A549 (cell line): ENCODE results near the gene ADCY1. TPM values are rescaled to one million over a fixed set of nuclear protein-coding genes. Genes with fewer than 3 reads are reported as not detected.

Experiments used
- ATAC-seq, 2 experiments: fragments of 200-7000 bp in 1 of 2; fragments of >200 bp in 1 of 2; cut with Nextera tagmentation in 1 of 2; cut with Tn5 transposase in 1 of 2; 3 replicates each; pipeline versions ENCODE4 v1.8.0 to v1.9.1; 2018 to 2020; ENCODE audit warnings: mild to moderate bottlenecking in 1 of 2, moderate library complexity in 1 of 2
- CTCF ChIA-PET: fragments of 300-600 bp; sonication (Branson Sonifier 250); formaldehyde crosslinking; extraction: SDS; loops from one replicate; lab custom pipeline; 2021; ENCODE audit warnings: antibody characterized with exemption, inconsistent platforms; lab: Yijun Ruan, JAX
- POLR2A ChIA-PET: fragments of 350-600 bp; formaldehyde crosslinking; extraction: SDS; loops from one replicate; lab custom pipeline; 2021; ENCODE audit warnings: antibody characterized with exemption, inconsistent platforms; lab: Yijun Ruan, JAX
- DNase-seq, 2 experiments: peaks; one replicate each; pipeline versions ENCODE4 v3.0.0 to v3.0.0-alpha.2; 2011 to 2016; ENCODE audit warnings: low read depth in 1 of 2, low spot score in 1 of 2
- FAIRE-seq: peaks from 2 replicates; lab custom pipeline; 2011; peaks lifted over from hg19 to GRCh38; lab: Jason Lieb, UNC
- H3K27ac ChIP-seq, 2 experiments: fragments of >200 bp; sonication (Bioruptor Twin); formaldehyde crosslinking; 3 replicates each; pipeline ENCODE4 v1.5.1; 2016 to 2017
- H3K4me1 ChIP-seq: fragments of >200 bp; sonication (Bioruptor Twin); formaldehyde crosslinking; 3 replicates; pipeline ENCODE4 v1.6.1; 2016
- H3K4me2 ChIP-seq: fragments of >200 bp; sonication (Bioruptor Twin); formaldehyde crosslinking; 3 replicates; pipeline ENCODE4 v1.6.1; 2016
- H3K4me3 ChIP-seq: fragments of >200 bp; sonication (Bioruptor Twin); formaldehyde crosslinking; 3 replicates; pipeline ENCODE4 v1.5.1; 2016
- H3K9me3 ChIP-seq: fragments of >200 bp; sonication (Bioruptor Twin); formaldehyde crosslinking; 3 replicates; pipeline ENCODE4 v1.6.1; 2016
- CEBPB ChIP-seq, 2 experiments: fragments of >200 bp in 1 of 2; sonication (Bioruptor Twin) in 1 of 2; formaldehyde crosslinking in 1 of 2; IDR thresholded peaks; 2 replicates each; pipeline ENCODE4 v1.6.1; 2012 to 2016
- CHD2 ChIP-seq: fragments of 150-350 bp; IDR thresholded peaks from 2 replicates; pipeline ENCODE4 v1.6.1; 2014; ENCODE audit warnings: low read length; ENCODE audit not compliant: partially characterized antibody
- FOSB ChIP-seq: fragments of 250-450 bp; sonication (Bioruptor Pico); IDR thresholded peaks from 2 replicates; pipeline ENCODE4 v1.5.0; 2020; ENCODE audit warnings: mild to moderate bottlenecking, moderate library complexity
- HEYL ChIP-seq: fragments of 250-450 bp; sonication (Bioruptor Pico); IDR thresholded peaks from 2 replicates; pipeline ENCODE4 v1.8.0; 2021; ENCODE audit warnings: mild to moderate bottlenecking, moderate library complexity
- KDM5A ChIP-seq: fragments of 200-600 bp; sonication (generic); IDR thresholded peaks from 2 replicates; pipeline ENCODE4 v1.6.1; 2016; ENCODE audit warnings: antibody characterized with exemption, mild to moderate bottlenecking
- MYC ChIP-seq: IDR thresholded peaks from 2 replicates; pipeline ENCODE4 v1.6.1; 2012; ENCODE audit warnings: mild to moderate bottlenecking, inconsistent platforms, low read length, improper control_type of control experiment, borderline replicate concordance
- NPAS2 ChIP-seq: fragments of 250-450 bp; sonication (Bioruptor Pico); IDR thresholded peaks from 2 replicates; pipeline ENCODE4 v1.8.0; 2022; ENCODE audit warnings: mild to moderate bottlenecking, moderate library complexity, borderline replicate concordance
- NR3C1 ChIP-seq: fragments of >200 bp; sonication (Bioruptor Twin); formaldehyde crosslinking; IDR thresholded peaks from 3 replicates; pipeline ENCODE4 v1.6.1; 2017
- POLR2A ChIP-seq: IDR thresholded peaks from 2 replicates; pipeline ENCODE4 v1.6.1; 2012; ENCODE audit warnings: mild to moderate bottlenecking, low read length
- REST ChIP-seq: fragments of 200-600 bp; sonication (generic); IDR thresholded peaks from 2 replicates; pipeline ENCODE4 v1.6.1; 2016; ENCODE audit warnings: antibody characterized with exemption, mild to moderate bottlenecking, moderate library complexity
- ZNF302 ChIP-seq: fragments of 250-450 bp; sonication (Bioruptor Pico); IDR thresholded peaks from 2 replicates; pipeline ENCODE4 v1.9.0; 2021; ENCODE audit warnings: inconsistent platforms, mild to moderate bottlenecking, moderate library complexity
- ZSCAN20 ChIP-seq: fragments of 250-450 bp; sonication (Bioruptor Pico); IDR thresholded peaks from 2 replicates; pipeline ENCODE4 v1.8.0; 2022; ENCODE audit warnings: mild to moderate bottlenecking, moderate library complexity
- WGBS: methylation state at CpG from one replicate; pipeline ENCODE4 v1.1.6; 2017; ENCODE audit errors: missing lambda C conversion rate; 5-methylcytosine and 5-hydroxymethylcytosine counted together
- polyA plus RNA-seq, 4 experiments: library from polyadenylated mRNA; depleted of rRNA in 3 of 4; stranded (reverse); fragments of >200 nt; fragmentation: RNase III in 1 of 4; extraction: RNeasy Plus Mini Kit Qiagen cat#74134 plus additional on column Dnase treatment in 1 of 4; gene quantifications; 2 replicates in 3 of 4; 3 replicates in 1 of 4; pipeline ENCODE4 v1.2.3, GENCODE V29; 2011 to 2017
- TF ChIP-seq, protein P1 (sequence below): fragments of 450-650 bp; IDR thresholded peaks from 2 replicates; pipeline ENCODE4 v1.6.1; 2014; ENCODE audit warnings: antibody characterized with exemption
- TF ChIP-seq, protein P2 (sequence below): IDR thresholded peaks from 2 replicates; pipeline ENCODE4 v1.6.1; 2012; ENCODE audit warnings: low read depth, borderline replicate concordance
- TF ChIP-seq, protein P3 (sequence below): IDR thresholded peaks from 2 replicates; pipeline ENCODE4 v1.6.1; 2012

The ADCY1 gene
- polyA plus RNA-seq, 2 of the 4 experiments (the other 2 are of a cell fraction) = 1.3 to 1.7 TPM

GRCh38 chr7:45652630-45653029, 78.5 kb downstream of the ADCY1 start:
- CTCF ChIA-PET = interaction anchor here (0.8 to 2.6 kb wide), 2 partner anchors 11 kb away, joined by 4 to 9 read pairs; no protein-coding TSS in a partner anchor
- no peak for FAIRE-seq
- no peaks in the 10 kb centered on the region for H3K9me3 ChIP-seq
- no peak overlapping the region for H3K4me3 ChIP-seq
- no peak overlapping the region for H3K4me2 ChIP-seq
- 40% methylated on average over 2 of the region's 2 CpGs for WGBS
- POLR2A ChIA-PET = no interaction called here
- no peaks in the 10 kb centered on the region for H3K4me1 ChIP-seq
- H3K27ac ChIP-seq = no peak overlapping the region
- DNase-seq = no peak
- ATAC-seq = no peak
- TF ChIP-seq MYC = no peak
- TF ChIP-seq REST = no peak
- TF ChIP-seq, protein P1, sequence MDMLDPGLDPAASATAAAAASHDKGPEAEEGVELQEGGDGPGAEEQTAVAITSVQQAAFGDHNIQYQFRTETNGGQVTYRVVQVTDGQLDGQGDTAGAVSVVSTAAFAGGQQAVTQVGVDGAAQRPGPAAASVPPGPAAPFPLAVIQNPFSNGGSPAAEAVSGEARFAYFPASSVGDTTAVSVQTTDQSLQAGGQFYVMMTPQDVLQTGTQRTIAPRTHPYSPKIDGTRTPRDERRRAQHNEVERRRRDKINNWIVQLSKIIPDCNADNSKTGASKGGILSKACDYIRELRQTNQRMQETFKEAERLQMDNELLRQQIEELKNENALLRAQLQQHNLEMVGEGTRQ = no peak
- no peak for TF ChIP-seq HEYL (CRISPR knock-in tag)
- TF ChIP-seq, protein P2, sequence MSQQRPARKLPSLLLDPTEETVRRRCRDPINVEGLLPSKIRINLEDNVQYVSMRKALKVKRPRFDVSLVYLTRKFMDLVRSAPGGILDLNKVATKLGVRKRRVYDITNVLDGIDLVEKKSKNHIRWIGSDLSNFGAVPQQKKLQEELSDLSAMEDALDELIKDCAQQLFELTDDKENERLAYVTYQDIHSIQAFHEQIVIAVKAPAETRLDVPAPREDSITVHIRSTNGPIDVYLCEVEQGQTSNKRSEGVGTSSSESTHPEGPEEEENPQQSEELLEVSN = no peak
- TF ChIP-seq, all 56 proteins: peak for 0

DNA sequence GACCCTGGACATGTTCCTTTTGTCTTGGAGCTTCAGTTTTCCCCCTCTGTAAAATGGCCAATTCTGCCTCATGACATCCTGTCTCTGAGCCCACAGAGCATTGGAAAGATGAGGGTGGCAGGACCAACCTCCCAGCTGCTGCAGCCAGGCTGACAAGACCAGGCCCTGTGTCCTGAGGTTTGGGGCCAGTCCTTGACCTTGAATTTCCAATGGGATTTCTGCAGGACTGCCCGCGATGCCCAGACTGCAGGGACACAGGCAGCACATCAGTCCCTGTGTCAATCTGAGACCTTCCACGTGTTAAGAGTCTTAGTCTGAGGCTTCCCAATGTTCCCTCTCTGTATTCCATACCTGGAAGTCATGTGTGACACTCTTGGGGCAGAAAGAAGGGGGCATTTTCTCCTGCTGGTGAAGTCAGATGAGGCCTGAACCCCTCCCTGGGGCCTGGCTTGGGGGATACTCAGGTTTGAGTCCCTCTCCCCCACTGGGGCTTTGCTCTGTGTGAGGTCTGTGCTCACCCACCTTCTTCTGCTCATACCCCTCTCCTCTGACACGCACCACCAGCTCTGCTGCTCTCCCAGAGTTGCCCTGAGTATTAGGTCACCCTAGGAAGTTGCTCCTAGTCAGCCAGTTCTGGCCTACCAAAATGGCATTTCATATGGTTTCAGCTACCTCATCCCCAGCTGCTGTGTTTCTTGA, 79.2 kb downstream of the ADCY1 start:
- Histone ChIP-seq H3K4me2 (no peak overlapping the region), H3K9me3 (no peaks in the 10 kb centered on the region), H3K4me1 (no peaks in the 10 kb centered on the region), H3K4me3 (no peak overlapping the region), H3K27ac (no peak overlapping the region)
- CTCF ChIA-PET = interaction anchor here (2.6 kb wide), 1 partner anchor 10 kb away, joined by 9 read pairs; no protein-coding TSS in a partner anchor
- ATAC-seq (no peak), DNase-seq (no peak), FAIRE-seq (no peak)
- POLR2A ChIA-PET = no interaction called here
- 32% methylated on average over 1 of the region's 4 CpGs for WGBS
- TF ChIP-seq CHD2 (no peak), KDM5A (no peak), ZSCAN20 (CRISPR knock-in tag) (no peak), NPAS2 (no peak), REST (no peak), NR3C1 (no peak), FOSB (CRISPR knock-in tag) (no peak), CEBPB (IDR thresholded peaks at IDR 0.05) (no peak), ZNF302 (CRISPR knock-in tag) (no peak), POLR2A (no peak)
- TF ChIP-seq, protein P3, sequence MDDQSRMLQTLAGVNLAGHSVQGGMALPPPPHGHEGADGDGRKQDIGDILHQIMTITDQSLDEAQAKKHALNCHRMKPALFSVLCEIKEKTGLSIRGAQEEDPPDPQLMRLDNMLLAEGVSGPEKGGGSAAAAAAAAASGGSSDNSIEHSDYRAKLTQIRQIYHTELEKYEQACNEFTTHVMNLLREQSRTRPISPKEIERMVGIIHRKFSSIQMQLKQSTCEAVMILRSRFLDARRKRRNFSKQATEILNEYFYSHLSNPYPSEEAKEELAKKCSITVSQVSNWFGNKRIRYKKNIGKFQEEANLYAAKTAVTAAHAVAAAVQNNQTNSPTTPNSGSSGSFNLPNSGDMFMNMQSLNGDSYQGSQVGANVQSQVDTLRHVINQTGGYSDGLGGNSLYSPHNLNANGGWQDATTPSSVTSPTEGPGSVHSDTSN = no peak
